K562 (cell line): ENCODE measurements around the gene ACP1. TPM values are rescaled to one million over a fixed set of nuclear protein-coding genes. Genes with fewer than 3 reads are reported as not detected.

Experiments
- CBFA2T2 ChIP-seq: fragments of 450-650 bp; conservative IDR thresholded peaks from 2 replicates; pipeline ENCODE4 v1.6.1; 2017; ENCODE audit warnings: mild to moderate bottlenecking
- CBFA2T3 ChIP-seq: fragments of 450-650 bp; IDR thresholded peaks from 2 replicates; pipeline ENCODE4 v1.6.1; 2017
- CXXC5 ChIP-seq: fragments of 250-450 bp; sonication (Bioruptor Pico); IDR thresholded peaks from 2 replicates; pipeline ENCODE4 v1.8.0; 2022; ENCODE audit warnings: inconsistent platforms, mild to moderate bottlenecking, moderate library complexity
- EP300 ChIP-seq: IDR thresholded peaks from 2 replicates; pipeline ENCODE4 v1.6.1; 2012; ENCODE audit warnings: low read length, improper control_type of control experiment
- L3MBTL2 ChIP-seq: fragments of 450-650 bp; IDR thresholded peaks from 2 replicates; pipeline ENCODE4 v1.6.1; 2016; ENCODE audit warnings: mild to moderate bottlenecking, moderate library complexity
- ZBTB11 ChIP-seq, 3 experiments: fragments of 200-800 bp in 1 of 3; fragments of 250-450 bp in 1 of 3; fragments of 450-650 bp in 1 of 3; sonication (Bioruptor Pico) in 1 of 3; sonication (Bioruptor generic) in 1 of 3; formaldehyde crosslinking in 1 of 3; IDR thresholded peaks; 2 replicates each; pipeline versions ENCODE4 v1.6.1 to v1.8.0; 2016 to 2022; ENCODE audit warnings: mild to moderate bottlenecking in 2 of 3, missing genetic modification characterization in 2 of 3, missing compliant biosample characterization in 1 of 3, moderate library complexity in 1 of 3
- ZKSCAN1 ChIP-seq: fragments of 150-350 bp; IDR thresholded peaks from 2 replicates; pipeline ENCODE4 v1.6.1; 2016; ENCODE audit warnings: low read depth, low read length
- ZNF699 ChIP-seq: fragments of 250-450 bp; sonication (Bioruptor Pico); IDR thresholded peaks from 2 replicates; pipeline ENCODE4 v1.8.0; 2021; ENCODE audit warnings: mild to moderate bottlenecking, moderate library complexity; ENCODE audit not compliant: insufficient replicate concordance
- polyA plus RNA-seq, 8 experiments: library from polyadenylated mRNA; depleted of rRNA in 4 of 8; stranded (reverse) in 5 of 8; unstranded in 3 of 8; fragments of >200 nt; fragmentation: Nextera tagmentation in 2 of 8; fragmentation: Illumina TruSeq in 1 of 8; extraction: Ambion mirVana in 2 of 8; extraction: Trizol in 1 of 8; gene quantifications; 2 replicates each; pipeline versions ENCODE4 v1.2.1 to v1.2.3, GENCODE V29; 2011 to 2014; ENCODE audit warnings: inconsistent platforms in 1 of 8, missing spikeins in 1 of 8
- total RNA-seq, 7 experiments: library from RNA; depleted of rRNA in 6 of 7; stranded (reverse); fragments of >200 nt in 6 of 7; fragmentation: Illumina TruSeq in 2 of 7; extraction: Trizol in 2 of 7; gene quantifications; 2 replicates each; pipeline versions ENCODE4 v1.2.1 to v1.2.3, GENCODE V29; 2011 to 2021; ENCODE audit warnings: low replicate concordance in 1 of 7

ACP1 gene
- total and polyA plus RNA-seq, 9 of the 15 experiments (the other 6 are each of a cell fraction or from before 2014, with no cell fraction given): 139 to 493 (median 189) TPM

GRCh38 chr2:223971-224760 lies 40.6 kb upstream of the ACP1 start (continued):
- TF ChIP-seq ZBTB11 (CRISPR knock-in tag; IDR thresholded peaks at IDR 0.05): 0 out of 6 replicates have a peak, but pooled peaks of 1 of the 3 experiments have one; percentile 23
- peak; percentile 30; the same call in 1 of the 2 replicates for TF ChIP-seq CXXC5
- no peak for TF ChIP-seq ZKSCAN1
- TF ChIP-seq L3MBTL2: 0 out of 2 replicates have a peak, but pooled peaks have one; percentile 26
- peak; percentile 70 for TF ChIP-seq CBFA2T3
- TF ChIP-seq EP300: peak; percentile 36; the same call in 1 of the 2 replicates
- no peak for TF ChIP-seq ZNF699 (CRISPR knock-in tag)
- peak; percentile 45 for TF ChIP-seq CBFA2T2
